HG03565 (cell line): ENCODE data around the gene MMP25.

ENCODE experiments used
- ATAC-seq: cut with Tn5 transposase; IDR thresholded peaks from one replicate; pipeline ENCODE4 v1.9.1; 2021; ENCODE audit warnings: mild to moderate bottlenecking, moderate library complexity; ENCODE audit not compliant: unreplicated experiment

Gene MMP25

DNA sequence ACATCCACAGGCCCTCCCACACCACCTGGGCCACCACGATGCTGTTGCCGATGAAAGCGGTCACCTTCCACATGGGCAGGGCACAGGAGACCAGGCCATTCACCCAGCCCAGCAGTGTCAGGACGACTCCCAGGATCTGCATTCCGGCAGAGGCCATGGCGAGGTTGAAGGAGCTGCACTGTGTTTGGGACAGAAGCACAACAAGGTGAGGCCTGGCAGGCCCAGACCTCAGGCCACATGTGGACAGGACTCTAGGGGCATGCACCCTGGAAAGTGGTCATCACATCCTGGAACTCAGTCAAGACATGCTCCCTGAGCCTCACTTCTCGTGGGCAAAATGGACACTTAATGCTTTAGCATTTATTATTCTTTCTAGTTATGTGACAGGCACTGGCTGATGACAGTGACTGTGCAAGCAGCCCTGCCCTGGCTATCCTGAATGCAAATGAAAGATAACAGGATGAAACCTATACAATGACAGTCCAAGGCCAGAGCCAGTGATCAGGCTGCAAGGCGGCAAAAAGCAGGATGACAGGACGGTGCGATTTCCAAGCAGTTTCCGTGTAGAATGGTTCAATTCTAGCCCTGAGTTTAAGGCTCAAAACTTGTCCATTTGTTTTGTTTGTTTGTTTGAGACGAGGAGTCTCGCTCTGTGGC lies 30.4 kb upstream of the MMP25 start:
- ATAC-seq, result no peak

DNA sequence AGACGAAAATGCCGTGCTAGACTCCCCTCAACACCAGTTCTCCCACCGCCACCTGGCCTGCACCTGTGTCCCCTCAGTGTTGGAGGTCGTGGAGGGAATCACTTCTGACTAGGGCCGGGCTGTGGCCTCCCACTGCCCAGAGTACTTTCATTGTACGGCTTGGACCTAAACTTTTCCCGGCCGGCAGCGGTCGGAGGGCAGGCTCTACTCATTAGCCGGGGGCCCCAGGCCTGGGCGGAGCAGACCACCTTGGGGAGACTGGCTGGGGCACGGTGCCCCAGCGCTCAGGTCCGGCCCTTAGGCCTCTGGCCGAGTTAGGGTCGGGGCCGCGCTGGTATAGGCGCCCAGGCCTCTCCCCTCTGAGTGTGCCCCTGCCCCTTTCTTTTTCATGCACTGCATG lies 29.0 kb upstream of the MMP25 start:
- no peak for ATAC-seq

DNA sequence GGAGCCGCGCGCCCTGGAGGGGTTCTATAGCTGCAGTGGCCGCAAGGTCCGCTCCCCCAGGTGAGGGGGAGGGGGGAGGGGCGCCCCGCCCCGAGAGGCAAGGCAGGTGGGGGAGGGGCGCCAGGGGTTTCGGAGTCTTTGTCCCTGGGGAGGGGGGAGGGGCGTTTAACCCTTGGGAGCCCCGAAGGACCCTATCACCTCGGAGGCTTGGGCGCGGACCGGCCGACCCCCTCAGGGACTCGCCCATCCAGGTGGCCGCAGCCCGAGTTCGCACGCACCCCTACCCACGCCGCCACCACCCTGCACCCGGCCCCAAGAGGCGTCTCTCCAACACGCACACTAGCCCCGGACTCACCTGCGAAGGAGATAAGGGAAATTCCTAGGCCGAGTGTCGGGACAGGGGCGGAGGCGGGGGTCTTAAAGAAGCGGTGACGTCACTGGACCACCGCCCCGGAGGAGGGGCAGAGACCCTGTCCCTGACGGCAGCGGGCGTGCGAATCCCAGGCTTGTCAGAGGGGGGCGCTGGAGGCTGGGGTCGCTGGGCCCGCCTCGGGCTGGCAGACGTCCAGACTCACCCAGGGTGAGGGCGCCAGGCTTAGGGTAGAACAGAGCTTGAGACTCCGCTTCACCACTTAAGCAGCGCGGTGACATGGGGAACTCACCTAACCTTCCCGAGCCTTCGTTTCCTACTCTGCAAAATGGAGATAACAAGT lies 28.4 kb upstream of the MMP25 start, which contains the start of gene CLDN6:
Gene CLDN6 (minus strand): TSS at position 390 of the 713 bp plus-strand sequence. CDS start 2,162 bp downstream, outside the sequence.
- ATAC-seq, result no peak

DNA sequence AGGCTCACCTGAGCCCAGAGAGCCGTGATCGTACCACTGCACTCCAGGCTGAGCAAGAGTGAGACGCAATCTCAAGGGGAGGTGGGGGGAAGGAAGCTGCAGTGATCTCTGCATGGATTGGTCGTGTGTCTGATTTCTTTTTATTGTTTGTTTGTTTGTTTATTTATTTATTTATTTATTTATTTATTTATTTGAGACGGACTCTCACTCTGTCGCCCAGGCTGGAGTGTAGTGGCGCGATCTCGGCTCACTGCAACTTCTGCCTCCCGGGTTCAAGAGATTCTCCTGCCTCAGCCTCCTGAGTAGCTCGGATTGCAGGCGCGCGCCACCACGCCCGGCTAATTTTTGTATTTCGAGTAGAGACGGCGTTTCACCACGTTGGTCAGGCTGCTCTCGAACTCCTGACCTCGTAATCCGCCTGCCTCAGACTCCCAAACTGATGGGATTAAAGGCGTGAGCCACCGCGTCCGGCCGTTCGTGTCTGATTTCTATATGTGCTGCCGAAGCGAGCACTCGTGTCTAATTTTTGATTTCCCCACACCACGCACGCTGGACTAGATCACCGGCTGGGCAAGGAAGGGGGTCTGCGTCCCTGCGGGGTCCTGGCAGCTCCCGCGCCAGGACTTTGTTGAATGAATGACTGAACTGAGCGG lies 26.6 kb upstream of the MMP25 start:
- no peak for ATAC-seq

DNA sequence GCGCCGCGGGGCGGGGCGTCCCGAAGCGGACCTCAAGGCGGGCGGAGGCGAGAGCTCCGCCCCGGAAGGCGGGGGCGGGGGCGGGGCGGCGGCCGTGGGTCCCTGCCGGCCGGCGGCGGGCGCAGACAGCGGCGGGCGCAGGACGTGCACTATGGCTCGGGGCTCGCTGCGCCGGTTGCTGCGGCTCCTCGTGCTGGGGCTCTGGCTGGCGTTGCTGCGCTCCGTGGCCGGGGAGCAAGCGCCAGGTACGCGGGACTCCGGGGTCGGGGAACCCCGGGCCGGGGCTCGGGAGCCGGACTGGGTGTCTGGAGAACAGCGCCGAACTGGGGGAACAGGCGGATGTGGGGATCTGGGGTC lies 26.1 kb upstream of the MMP25 start, which contains the start of gene TNFRSF12A:
Gene TNFRSF12A (plus strand): TSS at position 122 of the 357 bp plus-strand sequence. CDS start 30 bp downstream, at position 152.
- ATAC-seq, result no peak

DNA sequence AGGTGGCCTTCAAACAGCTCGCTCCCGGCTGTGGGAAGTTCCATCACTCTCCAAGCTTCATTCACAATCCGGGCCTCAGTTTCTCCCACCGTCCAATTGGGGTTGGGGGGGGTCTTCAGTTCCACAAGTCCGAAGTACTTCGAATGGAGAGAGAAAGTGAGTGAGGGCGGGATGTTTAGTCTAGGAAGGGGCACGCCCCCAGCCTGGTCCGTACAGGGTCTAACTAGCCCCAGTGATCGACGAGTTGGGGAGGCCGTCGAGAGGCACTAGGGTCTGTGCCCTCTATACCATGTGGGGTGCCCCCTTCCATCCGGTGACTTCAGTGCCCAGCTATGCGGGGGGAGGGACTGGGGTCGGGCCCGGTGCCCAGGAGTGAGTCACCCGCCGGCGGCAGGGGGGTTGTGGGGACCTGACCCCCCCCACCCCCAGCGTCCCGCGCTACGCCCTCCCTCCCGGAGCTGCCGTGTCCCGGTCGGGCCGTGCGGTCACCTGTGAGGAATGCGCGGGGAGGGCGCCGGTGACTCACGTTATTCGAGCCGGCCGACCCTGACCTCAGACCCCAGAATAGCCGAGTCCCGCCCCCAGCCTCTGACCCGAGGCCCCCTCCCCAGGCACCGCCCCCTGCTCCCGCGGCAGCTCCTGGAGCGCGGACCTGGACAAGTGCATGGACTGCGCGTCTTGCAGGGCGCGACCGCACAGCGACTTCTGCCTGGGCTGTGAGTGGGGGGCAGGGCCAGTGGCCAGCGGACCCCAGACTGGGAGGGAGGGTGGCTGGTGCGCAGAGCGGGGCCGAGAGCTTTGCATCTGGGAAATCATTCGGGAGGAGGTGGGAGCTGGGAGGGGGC lies 25.5 kb upstream of the MMP25 start:
- ATAC-seq, result no peak

DNA sequence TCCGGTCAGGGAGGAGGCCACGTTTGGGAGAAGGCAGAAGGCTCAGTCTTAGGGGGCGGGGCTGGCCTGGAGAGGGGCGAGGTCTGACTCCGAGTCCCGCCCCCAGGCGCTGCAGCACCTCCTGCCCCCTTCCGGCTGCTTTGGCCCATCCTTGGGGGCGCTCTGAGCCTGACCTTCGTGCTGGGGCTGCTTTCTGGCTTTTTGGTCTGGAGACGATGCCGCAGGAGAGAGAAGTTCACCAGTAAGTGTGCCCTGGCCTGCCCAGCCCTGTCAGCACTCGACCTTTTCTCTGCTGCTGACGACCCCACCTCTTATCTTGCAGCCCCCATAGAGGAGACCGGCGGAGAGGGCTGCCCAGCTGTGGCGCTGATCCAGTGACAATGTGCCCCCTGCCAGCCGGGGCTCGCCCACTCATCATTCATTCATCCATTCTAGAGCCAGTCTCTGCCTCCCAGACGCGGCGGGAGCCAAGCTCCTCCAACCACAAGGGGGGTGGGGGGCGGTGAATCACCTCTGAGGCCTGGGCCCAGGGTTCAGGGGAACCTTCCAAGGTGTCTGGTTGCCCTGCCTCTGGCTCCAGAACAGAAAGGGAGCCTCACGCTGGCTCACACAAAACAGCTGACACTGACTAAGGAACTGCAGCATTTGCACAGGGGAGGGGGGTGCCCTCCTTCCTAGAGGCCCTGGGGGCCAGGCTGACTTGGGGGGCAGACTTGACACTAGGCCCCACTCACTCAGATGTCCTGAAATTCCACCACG lies 24.7 kb upstream of the MMP25 start:
- ATAC-seq, result no peak

DNA sequence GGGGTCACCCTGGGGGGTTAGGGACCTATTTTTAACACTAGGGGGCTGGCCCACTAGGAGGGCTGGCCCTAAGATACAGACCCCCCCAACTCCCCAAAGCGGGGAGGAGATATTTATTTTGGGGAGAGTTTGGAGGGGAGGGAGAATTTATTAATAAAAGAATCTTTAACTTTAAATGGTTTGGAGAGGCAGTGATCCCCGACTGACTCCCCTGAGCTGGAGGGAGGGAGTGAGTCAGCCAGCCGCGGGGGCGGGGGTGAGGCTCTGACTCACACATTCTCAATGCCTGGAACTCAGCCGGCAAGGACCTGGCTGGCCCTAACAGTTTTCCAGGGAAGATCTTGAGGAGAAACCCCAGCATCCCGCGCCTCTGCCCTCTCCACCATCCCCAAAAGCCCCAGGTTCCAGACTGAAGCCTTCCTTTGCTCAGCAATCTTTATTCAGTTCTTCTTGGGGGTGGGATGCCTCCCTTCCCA lies 24.1 kb upstream of the MMP25 start:
- ATAC-seq, result no peak

DNA sequence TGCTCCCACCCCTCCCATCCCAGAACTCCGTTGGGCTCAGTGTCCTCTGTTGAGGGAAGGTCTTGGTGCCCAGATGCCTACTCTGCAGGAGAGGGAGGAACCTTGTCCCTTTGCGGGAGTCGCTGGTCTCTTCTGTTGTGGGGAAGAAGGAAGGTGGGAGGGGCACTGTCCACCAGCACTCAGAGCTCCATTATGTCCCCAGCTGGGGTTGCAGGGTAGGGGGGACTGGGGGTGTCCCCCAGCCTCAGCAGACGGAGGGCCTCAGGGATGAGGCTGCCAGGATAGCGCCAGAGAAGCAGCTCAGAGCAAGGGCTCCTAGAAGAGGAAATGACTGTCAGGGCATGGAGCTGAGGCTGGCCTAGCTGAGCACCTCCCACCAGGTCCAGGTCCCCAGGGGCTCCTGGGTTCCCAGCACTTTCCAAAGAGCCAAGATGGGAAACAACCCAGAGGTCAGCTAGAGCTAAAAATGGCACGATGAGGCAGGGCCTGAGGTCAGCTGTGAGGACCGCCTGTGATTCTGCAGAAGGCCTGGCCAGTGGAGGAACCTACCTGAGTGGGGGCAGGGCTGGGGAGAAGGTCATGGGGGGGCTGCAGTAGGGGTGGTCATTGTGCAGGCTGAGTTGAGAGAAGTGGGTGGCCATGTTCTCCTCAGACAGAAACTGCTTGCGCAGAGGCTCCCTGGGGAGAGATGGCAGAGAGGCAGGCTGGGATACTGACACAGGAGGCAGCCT lies 23.5 kb upstream of the MMP25 start:
- ATAC-seq, result no peak

DNA sequence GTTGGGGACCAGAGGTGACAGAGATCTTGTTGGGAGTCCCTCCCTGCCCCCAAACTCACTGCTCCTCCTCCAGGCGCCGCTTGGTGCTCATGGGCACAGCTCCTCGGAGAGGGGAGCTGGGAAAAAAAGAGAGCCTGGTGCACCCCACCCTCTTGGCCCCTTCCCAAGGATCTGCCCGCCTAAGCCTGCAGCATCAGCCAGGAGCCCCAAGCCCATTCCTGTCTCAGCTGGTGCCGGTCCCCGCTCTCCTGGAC lies 23.0 kb upstream of the MMP25 start:
- no peak for ATAC-seq

DNA sequence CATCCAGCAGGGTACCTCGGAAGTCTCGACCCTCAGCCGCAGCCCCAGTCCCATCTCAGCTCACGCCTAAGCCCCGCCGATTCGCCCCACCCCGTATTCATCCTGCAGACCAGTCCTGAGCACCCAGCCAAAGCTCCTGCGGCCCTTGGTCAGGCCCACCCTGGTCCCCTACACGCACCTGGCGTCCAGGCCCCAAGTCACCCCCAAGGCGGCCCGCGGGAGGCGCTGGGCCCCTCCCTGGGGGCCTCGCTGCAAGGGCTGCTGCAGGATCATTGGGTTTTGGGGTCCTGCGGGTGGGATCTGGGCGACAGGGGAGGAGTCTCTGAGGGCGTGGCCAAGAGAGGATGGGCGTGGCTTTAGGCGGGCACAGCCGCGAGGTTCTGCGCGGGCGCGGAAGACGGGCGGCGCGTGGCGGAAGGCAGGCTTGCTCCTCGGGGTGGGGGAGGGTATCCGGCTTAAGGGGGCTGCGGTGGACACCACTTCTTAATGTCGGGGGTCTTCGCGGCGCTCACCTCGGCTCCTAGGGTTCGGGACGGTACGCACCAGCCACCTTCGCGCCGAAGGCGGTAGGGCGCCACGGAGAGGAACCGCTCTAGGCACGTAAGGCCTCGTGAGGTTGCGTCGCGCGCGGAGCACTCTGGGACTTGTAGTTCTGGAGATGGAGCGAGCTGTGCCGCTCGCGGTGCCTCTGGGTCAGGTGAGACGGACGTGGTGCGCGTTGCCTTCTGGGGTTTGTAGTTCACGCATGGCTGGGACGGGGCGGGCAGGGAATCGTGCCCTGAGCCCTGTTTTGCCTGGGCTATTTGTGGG lies 22.5 kb upstream of the MMP25 start, which contains the start of the genes HCFC1R1 and THOC6:
Gene HCFC1R1 (minus strand): TSS at position 274 of the 810 bp plus-strand sequence. CDS start 1 bp downstream, at position 273.
Gene THOC6 (plus strand): TSS at position 367 of the 810 bp plus-strand sequence. CDS start 292 bp downstream, at position 659.
- ATAC-seq, result peak; percentile 71

DNA sequence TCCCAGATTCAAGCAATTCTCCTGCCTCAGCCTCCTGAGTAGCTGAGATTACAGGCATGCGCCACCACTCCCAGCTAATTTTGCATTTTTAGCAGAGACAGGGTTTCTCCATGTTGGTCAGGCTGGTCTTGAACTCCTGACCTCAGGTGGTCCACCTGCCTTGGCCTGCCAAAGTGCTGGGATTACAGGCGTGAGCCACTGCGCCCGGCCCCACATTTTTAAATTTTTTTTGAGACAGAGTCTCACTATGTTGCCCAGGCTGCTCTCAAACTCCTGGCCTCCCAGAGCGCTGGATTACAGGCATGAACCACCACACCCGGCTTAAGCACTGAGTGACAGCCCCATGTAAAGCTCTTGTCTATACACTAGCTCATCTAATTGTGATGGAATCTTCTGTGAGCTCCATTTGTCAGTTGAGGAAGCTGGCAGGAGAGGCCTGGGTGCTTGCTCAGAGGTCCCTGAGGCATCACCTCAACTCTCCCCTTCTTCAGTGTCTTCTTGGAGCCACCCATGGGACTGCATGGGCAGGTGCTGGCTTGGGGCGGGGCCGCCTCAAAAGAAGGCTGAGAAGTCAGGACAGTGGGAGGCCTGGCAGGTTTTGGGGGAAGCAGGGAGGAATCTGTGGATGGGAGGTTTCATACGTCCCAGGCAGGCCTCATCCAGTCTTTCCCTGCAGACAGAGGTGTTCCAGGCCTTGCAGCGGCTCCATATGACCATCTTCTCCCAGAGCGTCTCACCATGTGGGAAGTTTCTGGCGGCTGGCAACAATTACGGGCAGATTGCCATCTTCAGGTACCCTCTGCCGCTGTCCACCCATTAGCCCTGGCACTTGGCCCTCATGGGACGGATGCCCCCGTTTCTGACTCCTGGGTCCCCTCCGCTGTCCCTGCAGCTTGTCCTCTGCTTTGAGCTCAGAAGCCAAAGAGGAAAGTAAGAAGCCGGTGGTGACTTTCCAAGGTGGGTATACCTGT lies 21.0 kb upstream of the MMP25 start:
- ATAC-seq, result no peak

DNA sequence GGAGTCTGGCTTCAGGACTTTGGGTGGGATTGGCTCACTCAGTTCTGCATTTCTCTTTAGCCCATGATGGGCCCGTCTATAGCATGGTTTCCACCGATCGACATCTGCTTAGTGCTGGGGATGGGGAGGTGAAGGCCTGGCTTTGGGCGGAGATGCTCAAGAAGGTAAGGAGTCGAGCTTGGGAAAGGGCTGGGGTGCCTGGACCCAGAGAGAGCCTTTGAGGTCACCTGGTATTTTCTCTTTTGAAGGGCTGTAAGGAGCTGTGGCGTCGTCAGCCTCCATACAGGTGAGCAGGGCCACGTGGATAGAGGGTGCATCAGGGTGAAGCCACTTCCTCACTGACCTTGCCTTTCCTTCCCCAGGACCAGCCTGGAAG lies 20.4 kb upstream of the MMP25 start:
- no peak for ATAC-seq

DNA sequence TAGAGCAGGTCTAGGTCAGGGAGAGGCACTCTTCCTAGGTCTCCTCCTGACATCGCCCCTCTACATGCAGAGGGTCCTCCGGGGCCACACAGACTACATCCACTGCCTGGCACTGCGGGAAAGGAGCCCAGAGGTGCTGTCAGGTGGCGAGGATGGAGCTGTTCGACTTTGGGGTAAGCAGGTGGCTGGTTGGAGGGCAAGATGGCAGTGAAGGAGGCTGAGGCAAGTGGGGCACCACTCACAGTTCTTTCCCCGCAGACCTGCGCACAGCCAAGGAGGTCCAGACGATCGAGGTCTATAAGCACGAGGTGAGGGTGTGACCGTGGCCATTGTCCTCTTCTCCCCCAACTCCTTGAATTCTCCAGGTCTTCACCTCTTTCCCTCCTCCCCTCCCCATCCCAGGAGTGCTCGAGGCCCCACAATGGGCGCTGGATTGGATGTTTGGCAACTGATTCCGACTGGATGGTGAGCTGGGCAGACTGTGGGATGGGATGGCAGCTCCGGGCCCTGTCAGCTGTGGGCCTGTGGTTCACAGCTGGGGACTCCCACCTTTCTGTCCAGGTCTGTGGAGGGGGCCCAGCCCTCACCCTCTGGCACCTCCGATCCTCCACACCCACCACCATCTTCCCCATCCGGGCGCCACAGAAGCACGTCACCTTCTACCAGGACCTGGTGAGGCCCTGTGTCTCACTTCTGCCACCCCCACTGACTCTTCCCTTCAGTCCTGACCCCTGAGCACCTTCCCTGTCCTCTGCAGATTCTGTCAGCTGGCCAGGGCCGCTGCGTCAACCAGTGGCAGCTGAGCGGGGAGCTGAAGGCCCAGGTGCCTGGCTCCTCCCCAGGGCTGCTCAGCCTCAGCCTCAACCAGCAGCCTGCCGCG lies 19.5 kb upstream of the MMP25 start:
- no peak for ATAC-seq

DNA sequence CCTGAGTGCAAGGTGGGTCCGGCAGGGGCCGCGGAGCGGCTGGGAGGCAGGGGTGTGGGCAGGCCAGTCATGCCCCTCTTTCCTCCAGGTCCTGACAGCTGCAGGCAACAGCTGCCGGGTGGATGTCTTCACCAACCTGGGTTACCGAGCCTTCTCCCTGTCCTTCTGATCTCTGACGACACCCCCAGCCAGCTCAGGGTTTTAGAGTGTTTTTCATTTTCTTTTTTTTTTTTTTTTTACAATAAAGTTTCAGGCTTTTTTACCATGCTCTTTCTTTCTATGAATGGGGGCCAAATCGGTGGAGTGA lies 18.9 kb upstream of the MMP25 start:
- ATAC-seq, result no peak

DNA sequence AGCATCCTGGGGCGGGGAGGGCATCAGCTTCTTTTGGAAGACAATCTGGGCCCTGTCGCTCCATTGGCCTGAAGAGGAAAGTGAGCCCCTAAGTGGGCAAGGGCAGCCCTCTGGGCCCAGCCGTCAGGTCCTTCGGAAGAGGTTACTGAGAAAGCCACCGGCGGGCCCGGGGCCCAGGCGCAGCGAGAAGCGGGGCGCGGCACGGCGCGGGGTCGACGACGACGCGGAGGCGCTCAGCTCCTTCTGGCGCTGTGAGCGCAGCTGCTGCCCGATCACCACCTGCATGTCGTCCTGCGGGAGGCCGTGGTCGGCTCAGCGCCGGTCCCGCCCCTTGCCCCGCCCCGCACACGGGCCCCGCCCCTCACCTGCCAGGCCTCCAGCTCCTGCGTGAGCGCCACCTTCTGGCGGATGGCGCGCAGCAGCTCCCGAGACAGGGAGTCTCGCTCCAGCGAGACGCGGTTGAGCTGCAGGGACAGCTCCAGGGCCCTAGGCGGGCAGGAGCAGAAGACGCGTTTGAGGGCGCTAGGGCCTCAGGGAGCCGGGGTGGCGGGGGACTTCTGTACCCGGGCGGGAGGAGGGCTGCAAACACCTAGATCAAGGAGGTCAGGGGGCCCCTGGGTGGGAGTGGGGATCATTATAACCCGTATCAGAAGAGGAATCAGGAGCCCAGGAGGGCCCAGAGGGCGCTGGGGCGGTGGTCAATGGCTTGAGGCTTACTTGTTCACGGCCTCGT lies 18.2 kb upstream of the MMP25 start:
- no peak for ATAC-seq
